K562 (cell line): ENCODE data around the gene TUBA1A. TPM values are rescaled to one million over a fixed set of nuclear protein-coding genes. Genes with fewer than 3 reads are reported as not detected.

Experiments used
- BACH1 ChIP-seq: fragments of 200-800 bp; sonication (Bioruptor generic); IDR thresholded peaks from 2 replicates; pipeline ENCODE4 v1.6.1; 2016; ENCODE audit warnings: missing genetic modification characterization, missing compliant biosample characterization
- CEBPG ChIP-seq, 3 experiments: fragments of 200-800 bp in 1 of 3; sonication (Bioruptor generic) in 1 of 3; sonication (generic) in 1 of 3; formaldehyde crosslinking in 1 of 3; IDR thresholded peaks in 2 of 3; conservative IDR thresholded peaks in 1 of 3; 2 replicates each; pipeline versions ENCODE4 v1.6.1 to v1.8.0; 2016 to 2022; ENCODE audit warnings: missing compliant biosample characterization in 2 of 3, missing genetic modification characterization in 2 of 3, mild to moderate bottlenecking in 1 of 3, missing genetic modification reagents in 1 of 3
- CHD1 ChIP-seq: fragments of 200-600 bp; sonication (generic); IDR thresholded peaks from one replicate; pipeline ENCODE4 v1.6.1; 2012; ENCODE audit warnings: mild to moderate bottlenecking, moderate library complexity, low read length, inconsistent platforms
- CUX1 ChIP-seq: fragments of 200-800 bp; sonication (Bioruptor generic); IDR thresholded peaks from 2 replicates; pipeline ENCODE4 v1.6.1; 2016; ENCODE audit warnings: missing genetic modification characterization, missing compliant biosample characterization
- KAT2B ChIP-seq: IDR thresholded peaks from one replicate; pipeline ENCODE4 v1.6.1; 2012; ENCODE audit warnings: low read depth, mild to moderate bottlenecking, control low read depth, inconsistent platforms, low read length, moderate library complexity
- KHSRP ChIP-seq: fragments of 450-650 bp; IDR thresholded peaks from 2 replicates; pipeline ENCODE4 v1.6.1; 2017
- NR2C2 ChIP-seq, 2 experiments: fragments of 200-800 bp in 1 of 2; sonication (Bioruptor generic) in 1 of 2; sonication (generic) in 1 of 2; formaldehyde crosslinking in 1 of 2; IDR thresholded peaks; 2 replicates each; pipeline versions ENCODE4 v1.6.1 to v1.8.0; 2016 to 2022; ENCODE audit warnings: mild to moderate bottlenecking in 1 of 2, missing compliant biosample characterization in 1 of 2, missing genetic modification characterization in 1 of 2, missing genetic modification reagents in 1 of 2
- POLR3G ChIP-seq: IDR thresholded peaks from 2 replicates; pipeline ENCODE4 v1.6.1; 2011; ENCODE audit not compliant: insufficient read length, insufficient replicate concordance; ENCODE audit errors: extremely low read depth
- SMAD1 ChIP-seq: fragments of 150-350 bp; IDR thresholded peaks from 2 replicates; pipeline ENCODE4 v1.6.1; 2014; ENCODE audit warnings: low read length, low read depth; ENCODE audit not compliant: partially characterized antibody
- TAF9B ChIP-seq: fragments of 450-650 bp; IDR thresholded peaks from 2 replicates; pipeline ENCODE4 v1.6.1; 2018; ENCODE audit warnings: mild to moderate bottlenecking; ENCODE audit not compliant: partially characterized antibody
- ZNF395 ChIP-seq: fragments of 200-800 bp; sonication (Bioruptor generic); IDR thresholded peaks from 2 replicates; pipeline ENCODE4 v1.6.1; 2017; ENCODE audit warnings: missing genetic modification characterization, missing compliant biosample characterization
- ZNF740 ChIP-seq, 3 experiments: fragments of 200-800 bp in 1 of 3; sonication (Bioruptor generic) in 1 of 3; sonication (generic) in 1 of 3; formaldehyde crosslinking in 1 of 3; IDR thresholded peaks; 2 replicates each; pipeline versions ENCODE4 v1.6.1 to v1.8.0; 2016 to 2022; ENCODE audit warnings: mild to moderate bottlenecking in 2 of 3, missing compliant biosample characterization in 2 of 3, missing genetic modification characterization in 2 of 3, missing genetic modification reagents in 1 of 3
- polyA plus RNA-seq, 8 experiments: library from polyadenylated mRNA; depleted of rRNA in 4 of 8; stranded (reverse) in 5 of 8; unstranded in 3 of 8; fragments of >200 nt; fragmentation: Nextera tagmentation in 2 of 8; fragmentation: Illumina TruSeq in 1 of 8; extraction: Ambion mirVana in 2 of 8; extraction: Trizol in 1 of 8; gene quantifications; 2 replicates each; pipeline versions ENCODE4 v1.2.1 to v1.2.3, GENCODE V29; 2011 to 2014; ENCODE audit warnings: inconsistent platforms in 1 of 8, missing spikeins in 1 of 8
- total RNA-seq, 7 experiments: library from RNA; depleted of rRNA in 6 of 7; stranded (reverse); fragments of >200 nt in 6 of 7; fragmentation: Illumina TruSeq in 2 of 7; extraction: Trizol in 2 of 7; gene quantifications; 2 replicates each; pipeline versions ENCODE4 v1.2.1 to v1.2.3, GENCODE V29; 2011 to 2021; ENCODE audit warnings: low replicate concordance in 1 of 7

The TUBA1A gene
- total and polyA plus RNA-seq, 9 of the 15 experiments (the other 6 are each of a cell fraction or from before 2014, with no cell fraction given), result 7.4 to 45.1 (median 11.9) TPM

DNA sequence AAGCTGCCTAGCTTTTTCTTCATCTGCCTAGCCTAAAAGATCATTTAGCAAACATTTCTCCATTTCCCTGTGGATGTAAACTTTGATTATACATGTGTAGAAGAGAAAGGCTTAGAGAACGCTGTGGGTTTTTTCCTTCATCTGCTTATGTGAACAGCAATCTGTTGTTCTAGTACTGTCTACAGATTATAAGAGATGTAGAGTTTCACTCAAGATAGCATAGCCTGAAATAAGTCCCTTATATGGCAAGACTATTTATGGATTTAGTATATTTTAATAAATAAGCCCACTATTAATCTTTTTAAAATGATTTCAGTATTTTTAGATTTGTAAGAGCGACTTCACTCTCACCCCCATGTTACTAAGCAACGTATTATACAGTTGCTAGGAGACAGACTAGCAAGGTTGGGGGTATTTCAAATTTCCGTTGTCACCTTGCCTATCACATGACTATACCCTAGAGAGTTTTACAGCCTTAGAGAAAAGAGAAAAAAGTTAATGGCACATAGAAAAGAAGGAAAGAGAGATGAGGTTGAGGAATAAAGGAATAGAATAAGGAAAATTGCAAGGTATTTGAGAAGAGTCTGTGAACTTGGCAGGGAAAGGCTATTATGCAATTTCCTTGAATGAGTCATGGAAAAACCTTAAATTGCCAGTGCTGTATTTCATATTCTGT is 12.2 kb upstream of the TUBA1A start (continued):
- TF ChIP-seq POLR3G (no peak), NR2C2 (CRISPR knock-in tag; IDR thresholded peaks at IDR 0.05) (no peak), NR2C2 (tag; IDR thresholded peaks at IDR 0.05) (no peak), ZNF395 (no peak), BACH1 (tag) (no peak), CHD1 (no peak), ZNF740 (CRISPR knock-in tag; IDR thresholded peaks at IDR 0.05) (no peak), ZNF740 (tag; IDR thresholded peaks at IDR 0.05) (no peak), CEBPG (CRISPR knock-in tag; IDR thresholded peaks at IDR 0.05) (peak; percentile 71; the same call in 1 of the 2 replicates), CEBPG (tag; conservative IDR thresholded peaks at IDR 0.05 in 1 of 2, IDR thresholded peaks at IDR 0.05 in 1 of 2) (peak; percentile 94 to 98), CUX1 (no peak), KAT2B (no peak), KHSRP (no peak), SMAD1 (no peak), TAF9B (no peak)
